HG03342 (cell line): ENCODE measurements around the gene ARHGEF39.
"Not testable (repeated sequence)": the region's sequence is repeated elsewhere in the genome, so short reads cannot be mapped to it uniquely, and the experiment has no call there.

ENCODE experiments used
- ATAC-seq: cut with Tn5 transposase; IDR thresholded peaks from one replicate; pipeline ENCODE4 v1.9.1; 2021; ENCODE audit warnings: mild to moderate bottlenecking, moderate library complexity; ENCODE audit not compliant: unreplicated experiment

The ARHGEF39 gene

DNA sequence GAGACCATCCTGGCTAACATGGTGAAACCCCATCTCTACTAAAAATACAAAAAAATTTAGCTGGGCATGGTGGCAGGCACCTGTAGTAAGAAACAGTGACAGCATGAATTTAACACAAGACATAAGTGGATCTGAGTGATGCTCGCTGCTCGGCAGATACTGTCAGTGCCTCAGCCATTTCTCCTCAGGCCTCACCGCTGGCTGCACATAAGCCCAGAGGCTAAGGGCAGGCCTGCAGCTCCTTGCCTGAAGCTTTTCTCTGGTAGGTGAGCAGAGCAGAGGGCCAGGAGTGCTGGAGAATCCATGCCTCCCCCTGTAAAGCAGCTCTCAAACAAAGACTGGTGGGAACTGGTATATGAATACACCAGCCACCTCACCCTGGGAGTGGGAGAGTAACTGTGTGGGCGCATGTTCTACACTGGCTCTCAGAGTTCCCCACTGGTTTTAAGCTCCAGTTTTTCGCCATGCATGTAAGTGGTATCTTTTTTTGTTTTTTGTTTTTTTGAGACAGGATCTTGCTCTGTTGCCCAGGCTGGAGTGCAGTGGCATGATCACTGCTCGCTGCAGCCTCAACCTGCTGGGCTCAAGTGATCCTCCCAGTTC lies 36.5 kb downstream of the ARHGEF39 start:
- ATAC-seq, result no peak

DNA sequence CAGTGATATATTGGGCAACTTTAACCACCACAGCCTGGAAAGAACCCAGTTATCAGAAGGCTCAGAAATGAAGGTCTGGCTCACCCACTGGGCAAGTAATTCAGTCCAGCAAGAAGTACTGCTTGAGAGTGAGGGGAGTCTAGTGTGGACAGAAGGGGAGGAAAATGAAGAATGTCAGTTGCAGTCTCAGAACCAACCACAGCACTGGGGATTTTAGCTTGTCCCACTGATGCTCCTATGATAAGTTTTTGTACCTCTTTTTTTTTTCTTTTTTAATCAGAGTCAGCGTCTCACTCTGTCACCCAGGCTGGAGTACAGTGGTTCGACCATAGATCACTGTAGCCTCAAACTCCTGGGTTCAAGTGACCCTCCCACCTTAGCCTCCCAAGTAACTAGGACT lies 37.4 kb downstream of the ARHGEF39 start:
- ATAC-seq, result no peak

DNA sequence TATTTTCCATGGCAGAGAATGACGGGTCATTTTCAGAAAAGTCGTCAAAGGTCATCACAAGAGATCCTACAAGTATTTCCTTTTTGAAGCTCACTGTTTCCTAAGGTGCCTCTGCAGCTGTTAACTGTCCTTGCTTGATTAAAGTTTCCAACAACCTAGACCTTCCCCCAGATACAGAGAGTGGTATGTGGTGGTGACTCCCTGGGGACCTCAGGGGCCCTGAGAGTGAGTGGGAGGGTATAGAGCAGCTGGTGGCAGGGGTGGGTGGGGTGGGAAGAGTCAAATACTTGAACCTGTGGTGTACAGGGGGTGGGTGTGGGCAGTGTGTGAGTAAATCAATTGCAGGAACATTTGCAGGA lies 45.2 kb downstream of the ARHGEF39 start:
- peak; percentile 51 for ATAC-seq

- peak; percentile 34 for ATAC-seq
Measured at GRCh38 chr9:35618854-35619799, 45.9 kb downstream of the ARHGEF39 start.

- no peak for ATAC-seq
Measured at GRCh38 chr9:35618325-35618727, 46.7 kb downstream of the ARHGEF39 start, which contains the start of gene CD72. Gene CD72 (minus strand): TSS chr9:35618413. CDS start chr9:35618303, 110 bp downstream.

DNA sequence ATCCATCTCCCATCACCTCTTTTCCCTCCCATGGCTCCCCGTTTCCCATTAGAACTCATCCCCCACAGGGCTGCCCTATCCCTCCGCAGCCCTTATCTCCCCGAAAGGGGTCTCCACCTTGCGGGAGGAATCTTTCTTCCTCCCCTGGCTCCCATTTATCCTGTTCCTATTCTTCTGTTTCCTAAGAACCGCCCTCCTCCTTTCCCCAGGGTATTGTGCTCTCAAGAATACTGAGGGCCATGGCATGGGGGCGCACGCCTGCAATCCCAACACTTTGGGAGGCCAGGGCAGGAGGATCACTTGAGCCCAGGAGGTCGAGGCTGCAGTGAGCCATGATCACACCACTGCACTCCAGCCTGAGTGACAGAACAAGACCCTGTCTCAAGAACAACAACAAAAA lies 47.4 kb downstream of the ARHGEF39 start:
- no peak for ATAC-seq

GRCh38 chr9:35616681-35617459 lies 48.1 kb downstream of the ARHGEF39 start:
- ATAC-seq, result peak; percentile 38

- no peak for ATAC-seq
Measured at GRCh38 chr9:35615981-35616680, 48.9 kb downstream of the ARHGEF39 start.

- no peak for ATAC-seq
Measured at GRCh38 chr9:35612843-35613242, 52.2 kb downstream of the ARHGEF39 start.

- ATAC-seq, result not testable (repeated sequence)
Measured at GRCh38 chr9:35612066-35612465, 52.9 kb downstream of the ARHGEF39 start.

GRCh38 chr9:35611230-35611797 lies 53.7 kb downstream of the ARHGEF39 start:
- peak; percentile 62 for ATAC-seq

DNA sequence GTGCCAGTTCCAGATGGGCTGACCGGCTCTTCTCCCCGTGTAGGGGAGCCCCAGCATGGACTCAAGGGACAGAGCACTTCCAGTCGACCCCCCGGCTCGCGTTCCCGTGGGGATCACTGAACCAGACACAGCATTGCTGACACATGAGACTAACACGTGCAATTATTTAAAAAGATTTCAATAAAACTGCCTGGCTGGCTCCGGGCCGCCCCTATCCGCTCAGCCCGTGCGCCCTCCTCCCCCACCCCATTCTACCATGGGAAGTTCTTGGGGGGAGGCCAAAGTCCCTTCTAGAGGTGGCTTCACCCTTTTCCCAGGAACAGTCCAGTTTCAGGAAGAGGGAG lies 55.2 kb downstream of the ARHGEF39 start:
- no peak for ATAC-seq
